Stimulated activated CD4-positive, alpha-beta T cell treated with anti-CD3 and anti-CD28 coated beads, Interleukin-4, amount 100 ng/mL, for 1 hour (primary cell): ENCODE results near the gene ZNF813.
A peak's percentile ranks its signal among the peaks of the same experiment; 100 is the strongest.

Experiments
- DNase-seq: peaks from one replicate; pipeline ENCODE4 v3.0.0-alpha.2; 2020

ZNF813 gene

DNA sequence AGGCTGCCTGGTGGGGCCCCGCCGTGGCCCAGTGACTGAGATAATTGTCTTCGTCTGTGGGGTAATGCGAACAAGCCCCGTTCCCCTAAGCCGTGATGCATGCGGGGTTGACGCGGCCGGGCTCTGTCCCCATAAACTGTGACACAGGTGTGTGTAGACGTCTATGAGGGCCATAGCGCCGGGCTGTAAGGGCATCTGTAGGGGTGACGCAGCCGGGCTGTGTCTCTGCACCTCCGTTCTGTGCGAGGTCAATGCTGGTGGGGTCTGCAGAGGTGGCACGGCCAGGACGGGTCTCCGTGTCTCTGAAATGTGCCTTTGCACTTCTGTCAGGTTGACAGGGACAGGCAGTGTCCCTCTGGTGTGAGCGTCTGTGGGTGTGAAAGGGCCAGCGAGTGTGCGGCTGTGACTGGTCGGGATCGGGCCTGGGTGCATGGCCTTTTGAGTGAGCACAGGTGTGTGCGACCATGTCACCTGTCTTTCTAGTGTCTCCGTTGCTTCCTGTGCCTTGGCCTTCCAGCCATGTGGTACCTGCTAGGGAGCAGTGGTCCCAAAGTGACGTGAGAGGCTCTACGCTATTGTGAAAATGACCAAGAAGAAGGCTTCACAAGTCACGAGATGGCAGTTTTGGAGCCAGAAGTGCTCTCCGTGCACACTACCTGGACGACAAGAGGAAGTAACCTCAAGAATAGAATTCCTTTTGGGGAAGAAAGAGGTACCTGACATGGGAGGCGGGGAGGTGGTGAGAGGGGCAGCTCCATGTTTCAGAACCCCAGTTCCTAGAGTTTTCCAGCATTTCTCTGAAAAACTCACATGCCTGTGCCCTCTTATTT is 54.1 kb downstream of the ZNF813 start:
- DNase-seq: no peak

DNA sequence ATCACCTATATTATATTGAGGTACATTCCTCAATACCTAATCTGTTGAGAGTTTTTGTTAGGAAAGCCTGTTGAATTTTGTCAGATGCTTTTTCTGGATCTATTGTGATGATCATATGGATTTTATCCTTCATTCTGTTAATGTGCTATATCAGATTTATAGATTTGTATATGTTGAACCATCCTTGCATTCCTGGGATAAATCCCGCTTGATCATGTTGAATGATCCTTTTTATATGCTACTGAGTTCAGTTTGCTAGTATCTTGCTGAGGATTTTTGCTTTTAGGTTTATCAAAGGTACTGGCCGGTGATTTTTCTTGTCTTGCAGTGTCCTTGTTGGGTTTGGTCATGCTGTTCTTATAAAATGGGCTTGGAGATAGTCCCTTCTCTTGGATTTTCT is 58.4 kb downstream of the ZNF813 start:
- DNase-seq: no peak

DNA sequence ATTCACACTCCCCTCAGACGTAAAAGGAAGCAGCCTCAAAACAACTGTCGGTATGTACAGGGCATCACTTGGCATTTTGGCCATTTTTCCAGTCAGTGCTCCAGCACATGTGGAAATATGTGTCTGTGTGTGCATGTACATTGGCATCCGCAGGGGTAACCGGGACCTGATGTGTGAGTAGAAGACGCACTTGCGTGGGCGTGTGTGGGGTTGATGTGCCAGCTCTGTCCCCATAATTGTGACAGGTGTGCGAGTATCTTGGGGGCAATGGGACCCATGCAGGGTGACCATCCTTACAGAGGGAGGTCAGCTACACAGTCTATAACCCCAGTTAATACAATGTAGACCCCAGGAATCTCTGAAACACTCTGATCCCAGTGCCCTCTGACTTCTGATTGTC is 63.1 kb downstream of the ZNF813 start:
- no peak for DNase-seq

DNA sequence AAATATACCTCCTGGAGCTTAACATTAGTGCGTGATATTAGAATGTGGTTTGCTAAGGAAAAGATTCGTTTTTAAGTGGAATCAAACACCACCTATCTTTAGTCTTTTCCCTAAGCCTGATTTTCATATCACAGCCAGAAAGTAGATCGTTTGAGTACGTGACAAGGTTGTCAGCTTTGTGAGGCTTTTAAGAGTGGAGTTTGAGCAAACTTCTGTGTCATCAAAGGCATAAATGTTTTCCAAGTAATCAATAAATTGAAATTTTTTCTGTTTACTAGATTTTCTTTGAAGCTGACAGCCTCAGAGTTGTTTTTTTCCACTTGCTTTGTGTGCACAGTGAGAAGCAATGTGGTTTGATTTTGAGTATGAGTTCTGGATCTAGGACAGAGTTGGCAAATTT is 63.9 kb downstream of the ZNF813 start:
- DNase-seq: no peak

DNA sequence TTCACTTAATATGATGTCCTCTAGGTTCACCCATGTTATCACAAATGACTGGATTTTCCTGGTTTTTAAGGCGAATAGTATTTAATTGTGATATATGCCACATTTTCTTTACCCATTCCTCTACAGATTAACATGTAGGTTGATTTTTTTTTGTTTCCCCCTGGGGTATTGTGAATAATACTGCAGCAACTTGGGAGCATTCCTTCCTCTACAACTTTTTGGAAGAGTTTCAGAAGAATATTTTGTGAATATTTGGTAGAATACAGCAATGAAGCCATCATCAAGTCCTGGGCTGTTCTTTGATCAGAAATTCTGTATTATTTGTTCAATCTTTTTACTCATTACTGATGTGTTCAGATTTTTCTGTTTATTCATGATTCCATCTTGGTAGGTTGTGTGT is 64.8 kb downstream of the ZNF813 start:
- no peak for DNase-seq

DNA sequence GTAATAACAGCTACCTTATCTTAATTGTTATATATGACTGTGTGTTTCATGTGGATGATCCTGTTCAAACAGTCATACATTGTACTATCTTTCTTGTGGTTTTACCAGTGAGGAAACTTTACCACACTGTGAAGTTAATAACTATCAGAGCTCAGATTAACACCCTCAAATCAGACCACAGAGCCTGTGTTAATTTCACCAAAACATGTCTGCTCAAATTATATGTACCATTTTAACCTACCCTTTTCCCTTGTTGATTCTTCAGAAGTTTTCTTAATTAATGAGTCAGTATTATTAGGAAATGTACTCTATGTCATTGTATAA is 68.7 kb downstream of the ZNF813 start:
- no peak for DNase-seq

DNA sequence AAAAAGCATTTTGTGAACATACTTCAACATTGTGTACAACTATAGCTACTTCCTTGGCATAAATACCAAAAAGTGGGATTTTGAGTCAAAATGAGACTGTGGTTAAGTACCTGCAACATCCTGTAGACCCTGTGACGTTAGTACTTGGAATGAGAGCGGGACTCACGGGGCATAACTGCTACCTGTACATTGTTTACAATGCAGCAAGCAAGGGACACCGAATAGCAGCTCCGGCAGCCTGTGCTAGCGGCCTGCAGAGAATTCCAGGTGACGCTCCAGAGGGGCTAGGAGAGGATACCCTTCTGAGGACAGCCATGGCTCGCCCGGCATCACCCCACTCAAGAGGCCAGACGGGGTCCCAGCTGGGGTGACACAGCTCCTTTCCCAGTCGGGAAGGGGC is 69.6 kb downstream of the ZNF813 start:
- no peak for DNase-seq

DNA sequence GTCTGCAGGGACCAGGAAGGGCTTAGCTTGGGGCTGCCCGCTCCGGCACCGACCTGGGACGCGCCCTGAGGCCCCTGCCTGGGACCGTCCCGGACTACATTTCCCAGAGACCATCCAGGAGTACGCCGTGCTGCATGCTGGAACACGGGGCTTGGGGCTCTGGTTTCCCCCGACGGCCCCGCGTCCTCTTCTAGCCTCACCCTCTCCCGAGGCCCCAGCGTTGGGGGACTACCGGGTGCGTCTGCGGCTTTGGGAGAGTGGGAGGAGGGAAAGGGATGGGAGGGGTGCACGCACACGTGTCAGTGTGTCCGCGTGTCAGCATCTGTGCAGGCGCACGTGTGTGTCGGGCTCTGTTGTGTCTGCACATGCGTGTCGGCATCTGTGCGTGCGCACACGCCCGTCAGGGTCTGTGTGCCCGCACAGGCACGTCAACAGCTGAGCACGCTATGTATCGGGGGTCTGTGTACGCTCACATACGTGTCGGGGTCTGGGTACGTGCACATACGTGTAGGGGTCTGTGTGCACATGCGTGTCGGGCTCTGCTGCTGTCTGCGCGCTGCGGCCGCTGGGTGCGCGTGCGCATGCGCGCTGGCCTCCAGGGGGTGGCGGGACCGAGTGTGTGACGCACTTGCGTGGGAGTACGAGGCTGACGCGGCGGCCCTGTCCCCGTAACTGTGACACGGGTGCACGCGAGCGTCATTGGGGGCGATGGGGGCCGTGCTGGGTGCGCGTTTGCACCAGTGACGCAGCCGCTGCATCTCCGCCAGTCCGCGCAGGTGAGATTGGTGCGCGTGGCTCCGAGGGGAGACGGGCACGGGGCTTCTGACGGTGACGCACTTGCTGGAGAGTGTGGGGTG is 70.2 kb downstream of the ZNF813 start, which contains the start of gene ZNF331:
Gene ZNF331 (plus strand): TSS at position 625 of the 857 bp plus-strand sequence. CDS start 31,232 bp downstream, outside the sequence.
- peak; percentile 87 for DNase-seq

DNA sequence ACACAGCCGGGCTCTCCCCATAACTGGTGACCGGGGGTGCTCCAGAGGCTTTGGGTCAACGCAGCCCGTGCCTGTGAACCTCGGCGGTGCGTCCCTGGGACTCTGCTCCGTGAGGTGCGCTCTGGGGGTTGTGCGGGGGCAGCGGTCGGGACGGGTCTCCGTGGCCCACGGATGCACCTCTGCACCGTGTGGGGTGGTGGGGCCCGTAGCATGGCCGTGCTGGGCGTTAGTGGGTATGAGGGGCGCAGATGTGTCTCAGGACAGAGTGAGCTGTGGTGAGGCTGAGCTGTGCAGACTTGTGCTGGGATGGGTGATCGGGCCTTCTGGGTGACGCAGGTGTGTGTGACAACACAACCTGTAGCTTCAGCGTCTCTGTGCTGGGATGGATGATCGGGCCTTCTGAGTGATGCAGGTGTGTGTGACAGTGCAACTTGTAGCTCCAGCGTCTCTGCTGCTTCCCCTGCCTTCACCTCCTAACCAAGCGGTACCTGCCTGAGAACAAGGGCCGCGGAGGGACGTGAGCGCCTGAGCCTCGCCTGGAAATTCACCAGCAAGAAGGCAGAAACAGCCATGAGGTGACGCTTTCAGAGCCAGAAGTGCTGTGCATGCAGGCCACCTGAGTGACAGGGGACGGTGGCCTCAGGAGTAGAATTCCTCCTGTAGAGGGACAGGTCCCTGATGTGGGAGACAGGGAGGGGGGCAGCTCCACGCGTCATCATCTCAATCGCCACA is 71.0 kb downstream of the ZNF813 start:
- DNase-seq: peak; percentile 6

DNA sequence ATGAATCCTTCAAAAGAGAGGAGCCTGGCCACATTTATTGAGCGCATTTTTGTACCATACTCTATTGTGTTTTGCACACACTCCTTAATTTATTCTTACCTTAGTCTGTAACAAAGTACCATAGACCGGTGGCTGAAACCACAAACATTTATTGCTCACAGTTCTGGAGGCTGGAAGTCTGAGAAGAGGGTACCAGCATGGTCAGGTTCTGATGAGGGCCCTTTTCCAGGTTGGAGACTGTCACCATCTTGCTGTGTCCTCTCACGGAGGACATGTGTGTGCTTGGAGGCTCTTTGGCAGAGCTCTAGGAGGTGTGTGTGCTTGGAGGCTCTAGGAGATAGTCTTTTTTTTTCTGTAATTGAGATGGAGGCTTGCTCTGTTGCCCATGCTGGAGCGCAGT is 72.6 kb downstream of the ZNF813 start:
- no peak for DNase-seq

DNA sequence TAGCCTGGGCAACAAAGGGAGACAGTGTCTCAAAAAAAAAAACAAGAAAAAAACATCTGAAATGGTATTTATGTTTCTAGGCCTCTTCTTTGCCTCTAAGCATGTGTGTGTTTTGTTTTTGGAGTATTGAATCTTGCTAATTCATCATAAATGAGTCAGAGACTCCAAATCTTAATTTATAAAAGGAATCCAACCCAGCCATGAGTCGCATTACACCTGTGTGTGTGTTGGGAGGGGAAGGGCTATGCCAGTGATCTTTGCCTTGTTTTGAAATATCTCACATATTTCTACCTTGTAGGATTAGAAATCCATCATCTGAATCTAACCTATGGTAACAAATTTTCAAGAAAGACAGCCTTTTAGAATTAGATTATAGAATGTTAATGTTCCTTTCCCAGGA is 74.4 kb downstream of the ZNF813 start:
- DNase-seq: no peak

DNA sequence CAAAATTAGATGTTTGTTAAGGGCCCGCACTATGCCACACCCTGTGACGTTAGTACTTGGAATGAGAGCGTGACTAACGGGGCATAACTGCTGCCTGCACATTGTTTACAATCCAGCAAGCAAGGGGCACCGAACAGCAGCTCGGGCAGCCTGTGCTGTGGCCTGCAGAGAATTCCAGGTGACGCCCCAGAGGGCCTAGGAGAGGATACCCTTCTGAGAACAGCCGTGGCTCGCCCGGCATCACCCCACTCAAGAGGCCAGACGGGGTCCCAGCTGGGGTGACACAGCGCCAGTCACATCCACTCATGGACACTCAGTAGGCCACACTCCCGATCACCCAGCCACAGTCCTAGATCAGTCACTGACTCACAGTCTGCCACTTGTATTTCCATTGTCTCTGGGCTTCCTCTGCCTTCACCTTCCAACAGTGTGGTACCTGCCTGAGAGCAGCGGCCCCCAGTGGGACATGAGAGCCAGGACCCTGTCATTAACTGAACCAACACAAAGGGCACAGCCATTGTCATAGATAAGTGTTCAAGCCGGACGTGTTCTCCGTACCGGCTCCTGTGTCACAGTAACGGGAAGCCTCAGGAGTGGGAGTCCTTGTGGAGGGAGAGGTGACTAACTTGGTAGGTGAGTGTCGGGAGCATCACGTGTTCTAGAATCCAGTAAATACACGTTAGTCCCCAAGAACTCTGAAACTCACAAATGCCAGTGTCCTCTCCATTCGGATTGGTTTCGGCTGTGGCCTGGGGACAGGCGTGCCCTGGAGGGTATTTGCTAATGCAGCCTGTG is 77.9 kb downstream of the ZNF813 start:
- no peak for DNase-seq
